ENCODE measurements around the gene TAS2R38.
A peak's percentile ranks its signal among the peaks of the same experiment; 100 is the strongest.

TAS2R38 gene

DNA sequence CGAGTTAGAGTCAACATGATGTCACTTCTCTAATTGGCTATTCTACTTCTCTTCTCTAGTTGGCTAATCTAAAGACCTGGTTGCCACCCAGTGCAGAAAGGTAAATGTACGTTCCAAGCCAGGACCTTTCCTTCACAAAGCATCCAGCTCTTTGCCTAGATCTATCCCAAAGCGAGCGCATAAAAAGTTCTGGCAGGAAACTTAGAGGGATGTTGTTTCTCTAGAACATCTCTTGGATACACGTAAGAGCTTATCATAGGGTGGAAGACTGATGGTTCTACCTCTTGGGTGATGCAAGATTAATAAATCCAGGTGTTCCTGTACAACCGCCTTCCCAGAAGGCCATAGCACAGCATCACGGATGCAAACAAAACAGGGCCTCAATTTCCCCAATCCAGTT is at the start of gene TAS2R38:
Gene TAS2R38, minus strand, starts transcription at position 101 of the 400 bp plus-strand sequence. Its CDS starts 84 bp downstream, at position 17.
- H3K4me2 ChIP-seq: peak within 1 kb of the TSS in 1 of 11 experiments; percentile 4; a peak in 1 of 22 replicates
- no peak within 1 kb of the TSS for H3K4me3 ChIP-seq
- H3K9ac ChIP-seq: no peak within 1 kb of the TSS
- TF ChIP-seq Cebpa-rat (IDR thresholded peaks at IDR 0.05): no peak
- H3K36me3 ChIP-seq: no peaks in the 10 kb centered on the region
- peaks cover 6 to 26% (median 15%) of the 10 kb centered on the region in 10 experiments for H3K4me1 ChIP-seq
- no peaks in the 10 kb centered on the region for H3K27me3 ChIP-seq
- H4K20me1 ChIP-seq: no peaks in the 10 kb centered on the region
- H3K9me3 ChIP-seq (replicated peaks in 1 of 11): peaks cover 0 to 2% (median 0%) of the 10 kb centered on the region in 11 experiments; a peak in 1 of 22 replicates
- H3K27ac ChIP-seq: peak within 1 kb of the TSS in 1 of 11 experiments; percentile 20; a peak in 1 of 22 replicates

GRCh38 chr7:142018154-142018553 is 44.6 kb upstream of the TAS2R38 start:
- Histone ChIP-seq H3K9me3 (replicated peaks in 1 of 11) (no peaks in the 10 kb centered on the region), H3K27me3 (no peaks in the 10 kb centered on the region), H3K9ac (no peak overlapping the region), H3K27ac (no peak overlapping the region), H3K4me2 (no peak overlapping the region), H4K20me1 (no peaks in the 10 kb centered on the region), H3K4me3 (no peak overlapping the region), H3K4me1 (peaks cover 0 to 9% (median 0%) of the 10 kb centered on the region in 10 experiments; a peak in 7 of 20 replicates), H3K36me3 (no peaks in the 10 kb centered on the region)
- no peak for TF ChIP-seq Cebpa-rat (IDR thresholded peaks at IDR 0.05)

DNA sequence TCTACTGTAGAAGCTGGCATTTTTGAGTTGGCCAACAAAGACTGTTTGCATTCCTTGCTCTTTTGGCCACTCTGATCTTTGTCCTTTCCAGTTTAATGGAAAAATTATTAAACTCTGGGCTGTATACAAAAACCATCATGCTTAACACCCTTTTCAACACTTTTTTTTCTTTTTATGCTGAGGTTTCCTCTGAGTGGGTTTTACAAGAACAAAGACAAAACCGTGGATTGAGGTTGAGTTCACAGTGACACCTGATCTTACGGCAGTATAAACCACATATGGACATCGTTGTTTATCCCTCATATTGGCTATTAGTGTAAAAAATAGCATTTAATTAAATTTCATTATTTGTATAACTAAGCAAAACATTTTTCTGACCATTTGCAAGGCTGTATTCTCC is 43.9 kb upstream of the TAS2R38 start:
- no peak for TF ChIP-seq Cebpa-rat (IDR thresholded peaks at IDR 0.05)
- Histone ChIP-seq H3K9ac (no peak overlapping the region), H3K9me3 (replicated peaks in 1 of 11) (no peaks in the 10 kb centered on the region), H3K27me3 (no peaks in the 10 kb centered on the region), H3K36me3 (no peaks in the 10 kb centered on the region), H3K27ac (no peak overlapping the region), H4K20me1 (no peaks in the 10 kb centered on the region), H3K4me2 (no peak overlapping the region), H3K4me3 (no peak overlapping the region), H3K4me1 (peaks cover 0 to 16% (median 0%) of the 10 kb centered on the region in 10 experiments; a peak in 7 of 20 replicates)

GRCh38 chr7:142012825-142013511 is 39.4 kb upstream of the TAS2R38 start:
- Histone ChIP-seq H3K9me3 (replicated peaks in 1 of 11) (no peaks in the 10 kb centered on the region), H3K4me3 (no peak overlapping the region), H3K4me1 (peaks cover 0 to 16% (median 0%) of the 10 kb centered on the region in 10 experiments; a peak in 7 of 20 replicates), H3K36me3 (no peaks in the 10 kb centered on the region), H3K27ac (peak overlapping the region in 1 of 11 experiments; percentile 16; a peak in 1 of 22 replicates), H3K9ac (no peak overlapping the region), H3K4me2 (peak overlapping the region in 4 of 11 experiments; percentile 8 to 58 (median 48); a peak in 7 of 22 replicates), H4K20me1 (no peaks in the 10 kb centered on the region), H3K27me3 (no peaks in the 10 kb centered on the region)
- no peak for TF ChIP-seq Cebpa-rat (IDR thresholded peaks at IDR 0.05)

DNA sequence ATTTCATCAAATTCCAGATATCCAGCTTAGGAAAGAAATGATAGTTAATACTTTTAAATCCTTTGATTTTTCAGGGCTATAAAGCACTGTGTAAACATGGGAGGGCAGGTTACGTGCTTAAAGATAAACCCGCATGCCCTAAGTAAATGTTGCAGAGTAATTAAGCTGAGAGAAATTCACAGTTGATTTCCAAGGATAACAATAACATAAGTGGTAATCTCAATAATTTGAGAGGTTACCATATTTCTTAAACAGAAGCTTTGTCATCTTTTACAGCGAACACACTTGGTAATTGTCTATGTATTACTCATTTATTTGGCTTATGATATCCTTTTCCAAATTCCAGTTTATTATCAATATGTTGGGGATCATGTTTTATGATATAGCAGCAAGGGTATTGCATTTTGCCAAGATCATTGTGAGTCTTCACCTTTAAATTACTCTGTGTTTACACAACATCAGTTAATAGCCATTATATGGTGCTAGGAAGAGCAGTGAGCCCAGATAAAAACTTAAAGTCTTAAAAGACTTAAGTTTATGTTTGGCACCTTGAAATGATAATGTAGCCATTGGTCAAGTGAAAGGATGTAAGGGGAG is 37.5 kb upstream of the TAS2R38 start:
- no peak for TF ChIP-seq Cebpa-rat (IDR thresholded peaks at IDR 0.05)

DNA sequence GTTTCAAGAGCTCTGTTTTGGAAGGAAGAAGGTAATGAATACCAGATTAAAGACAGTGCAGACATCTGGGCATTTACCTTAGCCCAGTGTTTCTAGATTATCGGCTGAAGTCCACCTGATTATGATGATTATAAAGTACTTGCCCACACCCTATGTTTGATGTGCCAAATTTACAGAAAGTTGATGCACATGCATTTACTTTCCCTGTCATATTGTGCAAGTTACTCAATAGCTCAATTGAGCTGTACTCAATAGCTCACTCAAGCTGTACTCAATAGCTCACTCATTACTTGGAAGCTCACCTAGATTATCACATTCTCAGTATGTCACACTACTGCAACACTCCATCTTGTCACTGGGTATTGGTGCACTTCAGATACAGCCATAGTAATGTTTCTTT is 35.6 kb upstream of the TAS2R38 start:
- H3K27me3 ChIP-seq: no peaks in the 10 kb centered on the region
- no peak overlapping the region for H3K4me3 ChIP-seq
- H3K36me3 ChIP-seq: no peaks in the 10 kb centered on the region
- no peaks in the 10 kb centered on the region for H3K9me3 ChIP-seq (replicated peaks in 1 of 11)
- no peak overlapping the region for H3K9ac ChIP-seq
- H3K27ac ChIP-seq: no peak overlapping the region
- H3K4me2 ChIP-seq: no peak overlapping the region
- H4K20me1 ChIP-seq: no peaks in the 10 kb centered on the region
- H3K4me1 ChIP-seq: peaks cover 0 to 16% (median 0%) of the 10 kb centered on the region in 10 experiments; a peak in 7 of 20 replicates
- no peak for TF ChIP-seq Cebpa-rat (IDR thresholded peaks at IDR 0.05)

More for the DNA sequence above, 37.5 kb upstream of the TAS2R38 start:
- Histone ChIP-seq H3K4me3 (no peak overlapping the region), H3K4me1 (peaks cover 0 to 16% (median 0%) of the 10 kb centered on the region in 10 experiments; a peak in 7 of 20 replicates), H3K27ac (no peak overlapping the region), H4K20me1 (no peaks in the 10 kb centered on the region), H3K4me2 (no peak overlapping the region), H3K9ac (no peak overlapping the region), H3K9me3 (replicated peaks in 1 of 11) (no peaks in the 10 kb centered on the region), H3K36me3 (no peaks in the 10 kb centered on the region), H3K27me3 (no peaks in the 10 kb centered on the region)

GRCh38 chr7:142006577-142006976 is 33.0 kb upstream of the TAS2R38 start:
- no peaks in the 10 kb centered on the region for H4K20me1 ChIP-seq
- TF ChIP-seq Cebpa-rat (IDR thresholded peaks at IDR 0.05): no peak
- H3K4me3 ChIP-seq: no peak overlapping the region
- H3K36me3 ChIP-seq: no peaks in the 10 kb centered on the region
- no peaks in the 10 kb centered on the region for H3K4me1 ChIP-seq
- peaks cover 0 to 9% (median 0%) of the 10 kb centered on the region in 11 experiments; a peak in 3 of 22 replicates for H3K9me3 ChIP-seq (replicated peaks in 1 of 11)
- no peak overlapping the region for H3K9ac ChIP-seq
- H3K4me2 ChIP-seq: no peak overlapping the region
- no peaks in the 10 kb centered on the region for H3K27me3 ChIP-seq
- no peak overlapping the region for H3K27ac ChIP-seq

DNA sequence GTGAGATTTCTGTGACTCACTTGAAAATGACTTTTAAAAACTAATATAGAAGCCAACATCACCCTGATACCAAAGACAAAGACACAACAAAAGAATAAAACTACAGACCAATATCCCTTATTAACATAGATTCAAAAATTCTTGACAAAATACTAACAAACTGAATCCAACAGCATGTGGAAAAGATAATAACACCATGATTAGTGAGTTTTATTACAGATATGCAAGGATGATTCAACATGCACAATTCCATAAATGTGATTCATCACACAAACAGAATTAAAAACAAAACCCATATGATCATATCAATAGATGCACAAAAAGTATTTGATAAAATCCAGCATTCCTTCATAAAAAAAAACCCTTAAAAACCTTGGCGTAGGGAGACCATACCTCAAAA is 28.6 kb upstream of the TAS2R38 start:
- Histone ChIP-seq H3K9ac (no peak overlapping the region), H3K4me2 (no peak overlapping the region), H3K4me3 (no peak overlapping the region), H3K27ac (no peak overlapping the region), H3K27me3 (no peaks in the 10 kb centered on the region), H3K36me3 (no peaks in the 10 kb centered on the region), H4K20me1 (no peaks in the 10 kb centered on the region), H3K4me1 (no peaks in the 10 kb centered on the region), H3K9me3 (replicated peaks in 1 of 11) (peaks cover 0 to 19% (median 0%) of the 10 kb centered on the region in 11 experiments; a peak in 6 of 22 replicates)
- TF ChIP-seq Cebpa-rat (IDR thresholded peaks at IDR 0.05): no peak

- Histone ChIP-seq H3K9me3 (replicated peaks in 1 of 11) (peaks cover 0 to 19% (median 0%) of the 10 kb centered on the region in 11 experiments; a peak in 6 of 22 replicates), H3K4me1 (no peaks in the 10 kb centered on the region), H3K4me2 (no peak overlapping the region), H3K4me3 (no peak overlapping the region), H3K27me3 (no peaks in the 10 kb centered on the region), H3K27ac (no peak overlapping the region), H4K20me1 (no peaks in the 10 kb centered on the region), H3K9ac (no peak overlapping the region), H3K36me3 (no peaks in the 10 kb centered on the region)
- TF ChIP-seq Cebpa-rat (IDR thresholded peaks at IDR 0.05): no peak
Measured at GRCh38 chr7:142001163-142001874, 27.7 kb upstream of the TAS2R38 start.
